Left ventricle myocardium inferior (tissue), 1 donor: ENCODE results near the gene PLEKHH2. TPM values are rescaled to one million over a fixed set of nuclear protein-coding genes. Genes with fewer than 3 reads are reported as not detected.
"Not testable (repeated sequence)": the region's sequence is repeated elsewhere in the genome, so short reads cannot be mapped to it uniquely, and the experiment has no call there.

ENCODE experiments used
- DNase-seq: peaks from one replicate; pipeline ENCODE4 v3.0.0-alpha.2; 2020
- H3K27ac ChIP-seq: fragments of 200-600 bp; replicated peaks from 2 replicates; pipeline ENCODE4 v1.8.0; 2021
- H3K27me3 ChIP-seq: fragments of 200-600 bp; 2 replicates; pipeline ENCODE4 v1.8.0; 2021; ENCODE audit warnings: low read depth
- H3K36me3 ChIP-seq: fragments of 200-600 bp; 2 replicates; pipeline ENCODE4 v1.8.0; 2021
- H3K4me1 ChIP-seq: fragments of 200-600 bp; 2 replicates; pipeline ENCODE4 v1.8.0; 2021
- H3K4me3 ChIP-seq: fragments of 200-600 bp; 2 replicates; pipeline ENCODE4 v1.8.0; 2021; ENCODE audit warnings: mild to moderate bottlenecking, moderate library complexity
- H3K9me3 ChIP-seq: fragments of 200-600 bp; replicated peaks from 2 replicates; pipeline ENCODE4 v1.8.0; 2021
- CTCF ChIP-seq: fragments of 200-600 bp; IDR thresholded peaks from 2 replicates; pipeline ENCODE4 v1.8.0; 2021; ENCODE audit warnings: antibody characterized with exemption, mild to moderate bottlenecking, borderline replicate concordance
- intact Hi-C: fragments of 100-400 bp; cut with micrococcal nuclease; formaldehyde crosslinking; loops from one replicate; pipeline ENCODE4 v1.11.0; 2022
- total RNA-seq: library from RNA; stranded (reverse); fragmentation: NEBNext Ultra II Directional; extraction: Animal tissue kit (Norgen Biotek cat#: 25700); gene quantifications from one replicate; pipeline ENCODE4 v1.2.1, GENCODE V29; 2021
- donor health status: DM: no; HTN: yes; CAD: no; lungs with severe emphysema.

The PLEKHH2 gene
- total RNA-seq, 1 donor from 2014 or later: 1.3 TPM

DNA sequence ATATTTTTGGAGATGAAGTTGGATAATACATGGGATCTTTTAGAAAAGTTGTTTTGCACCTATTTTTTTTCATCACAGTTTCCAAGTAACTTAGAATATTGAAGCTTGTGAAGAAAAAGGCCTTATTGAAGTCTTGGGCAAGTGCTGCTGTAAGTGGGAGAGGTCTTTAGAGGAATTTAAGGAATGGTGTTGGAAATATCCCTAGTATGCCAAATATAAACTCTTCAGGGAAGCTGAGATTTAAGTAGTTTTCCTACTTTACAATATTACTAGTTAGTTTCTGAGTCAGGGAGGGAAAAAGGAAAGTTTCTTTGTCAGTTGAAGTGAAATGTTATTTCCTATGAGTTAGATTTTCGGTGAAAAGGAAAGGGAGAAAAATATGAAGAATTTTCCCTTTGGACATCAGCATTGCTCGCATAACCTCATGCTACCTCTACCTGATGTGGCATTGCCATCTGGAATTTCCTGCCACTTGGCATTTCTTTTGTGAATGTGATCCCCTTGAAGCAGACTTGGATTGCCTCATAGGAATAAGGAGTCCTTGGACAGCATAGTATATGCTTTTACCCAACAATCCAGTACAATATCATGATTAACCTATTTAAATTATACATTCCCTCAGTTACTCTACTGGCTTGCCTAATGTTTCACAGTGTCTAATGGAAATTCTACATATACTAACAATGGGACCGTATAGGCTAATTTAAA is 12.1 kb downstream of the PLEKHH2 start:
- Histone ChIP-seq H3K9me3 (no peaks in the 10 kb centered on the region), H3K27me3 (peaks cover 13% of the 10 kb centered on the region), H3K4me3 (no peak overlapping the region), H3K36me3 (no peaks in the 10 kb centered on the region), H3K4me1 (no peaks in the 10 kb centered on the region), H3K27ac (no peak overlapping the region)
- TF ChIP-seq CTCF: no peak
- DNase-seq: no peak
- intact Hi-C loops: no loop called here

GRCh38 chr2:43653506-43653905 is 16.4 kb downstream of the PLEKHH2 start:
- peaks cover 13% of the 10 kb centered on the region for H3K27me3 ChIP-seq
- no peak overlapping the region for H3K4me3 ChIP-seq
- TF ChIP-seq CTCF: no peak
- no peaks in the 10 kb centered on the region for H3K4me1 ChIP-seq
- no peak overlapping the region for H3K27ac ChIP-seq
- intact Hi-C loops: no loop called here
- peaks cover 3% of the 10 kb centered on the region for H3K9me3 ChIP-seq
- no peaks in the 10 kb centered on the region for H3K36me3 ChIP-seq
- DNase-seq: no peak

DNA sequence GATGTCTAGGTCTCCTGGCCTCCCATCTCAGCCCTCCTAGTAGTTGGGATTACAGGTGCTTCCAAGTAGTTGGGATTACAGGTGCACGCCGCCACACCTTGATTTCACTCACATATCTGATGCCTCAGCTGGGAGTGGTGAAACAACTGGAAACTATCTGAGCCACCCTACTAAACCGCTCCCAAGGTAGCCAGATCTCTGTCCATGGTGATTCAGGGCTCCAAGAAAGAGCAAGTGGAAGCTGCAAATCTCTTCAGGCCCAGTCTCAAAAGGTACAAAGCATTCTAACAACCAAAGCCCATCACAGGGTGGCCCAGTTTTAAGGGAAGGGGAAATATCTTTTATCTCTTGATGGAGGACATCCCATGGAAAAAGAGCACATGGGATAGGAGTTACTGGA is 20.2 kb downstream of the PLEKHH2 start:
- H3K4me3 ChIP-seq: no peak overlapping the region
- no peak overlapping the region for H3K27ac ChIP-seq
- peaks cover 11% of the 10 kb centered on the region for H3K27me3 ChIP-seq
- DNase-seq: no peak
- H3K36me3 ChIP-seq: no peaks in the 10 kb centered on the region
- intact Hi-C loops: no loop called here
- H3K9me3 ChIP-seq: peaks cover 8% of the 10 kb centered on the region
- TF ChIP-seq CTCF: no peak
- H3K4me1 ChIP-seq: no peaks in the 10 kb centered on the region

GRCh38 chr2:43675646-43676321 is 38.7 kb downstream of the PLEKHH2 start:
- Histone ChIP-seq H3K4me3 (peak overlapping the region; percentile 68), H3K9me3 (peaks cover 11% of the 10 kb centered on the region), H3K27ac (peak overlapping the region; percentile 38), H3K27me3 (peaks cover 4% of the 10 kb centered on the region), H3K36me3 (no peaks in the 10 kb centered on the region), H3K4me1 (peaks cover 4% of the 10 kb centered on the region)
- DNase-seq: no peak
- no peak for TF ChIP-seq CTCF
- intact Hi-C loops: no loop called here

DNA sequence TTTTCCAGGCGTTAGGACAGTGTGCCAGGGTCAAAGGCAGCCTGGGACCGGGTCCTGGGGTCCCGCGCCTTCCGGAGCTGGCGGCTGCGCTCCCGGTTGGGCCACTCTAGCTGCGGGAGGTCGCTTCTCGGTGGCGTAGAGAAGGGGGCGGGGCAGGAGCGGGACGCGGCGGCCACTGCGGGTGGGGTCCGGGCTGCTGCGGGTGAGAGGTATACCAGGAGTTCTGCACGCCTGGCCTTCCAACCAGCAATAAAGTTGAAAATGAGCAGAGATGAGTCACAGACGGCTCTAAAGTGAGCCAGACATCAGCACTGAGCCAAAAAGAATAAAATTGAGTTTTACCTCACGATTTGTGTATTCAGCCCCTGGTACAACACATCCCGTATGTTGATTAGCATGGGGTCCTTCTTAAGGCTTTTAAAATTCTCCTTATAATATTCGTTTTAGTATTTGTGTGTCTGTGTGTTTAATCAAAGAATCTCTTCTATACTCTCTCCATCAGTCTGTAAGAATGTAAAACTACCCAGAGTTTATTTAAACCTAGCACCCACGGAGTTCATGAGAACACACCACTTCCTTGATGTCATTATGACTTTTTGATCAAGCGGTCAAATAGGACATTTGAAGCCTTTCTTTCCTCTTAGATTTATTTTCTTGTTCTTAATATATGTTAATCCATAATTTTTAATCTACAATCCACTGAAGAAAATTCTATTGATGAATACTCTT is 39.4 kb downstream of the PLEKHH2 start, which contains the start of gene C1GALT1C1L:
TSS of gene C1GALT1C1L (minus strand) at position 108 of the 729 bp plus-strand sequence. CDS start at position 1, 107 bp downstream.
- peak; percentile 74 for DNase-seq
- H3K4me3 ChIP-seq: peak within 1 kb of the TSS; percentile 68
- peaks cover 4% of the 10 kb centered on the region for H3K4me1 ChIP-seq
- H3K36me3 ChIP-seq: no peaks in the 10 kb centered on the region
- peaks cover 4% of the 10 kb centered on the region for H3K27me3 ChIP-seq
- H3K27ac ChIP-seq: peak within 1 kb of the TSS; percentile 38
- H3K9me3 ChIP-seq: peaks cover 11% of the 10 kb centered on the region
- intact Hi-C loops: no loop called here
- TF ChIP-seq CTCF: no peak

DNA sequence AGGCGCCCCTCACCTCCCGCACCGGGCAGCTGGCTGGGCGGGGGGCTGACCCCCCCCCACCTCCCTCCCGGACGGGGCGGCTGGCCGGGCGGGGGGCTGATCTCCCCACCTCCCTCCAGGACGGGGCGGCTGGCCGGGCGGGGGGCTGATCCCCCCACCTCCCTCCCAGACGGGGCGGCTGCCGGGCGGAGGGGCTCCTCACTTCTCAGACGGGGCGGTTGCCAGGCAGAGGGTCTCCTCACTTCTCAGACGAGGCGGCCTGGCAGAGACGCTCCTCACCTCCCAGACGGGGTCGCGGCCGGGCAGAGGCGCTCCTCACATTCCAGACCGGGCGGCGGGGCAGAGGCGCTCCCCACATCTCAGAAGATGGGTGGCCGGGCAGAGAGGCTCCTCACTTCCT is 40.7 kb downstream of the PLEKHH2 start:
- H3K27ac ChIP-seq, H3K27me3 ChIP-seq, H3K4me1 ChIP-seq, H3K4me3 ChIP-seq, intact Hi-C loops, H3K9me3 ChIP-seq, H3K36me3 ChIP-seq, DNase-seq: not testable (repeated sequence)
